CD4-positive, alpha-beta T cell treated with Interleukin-12 subunit alpha and Interleukin-12 subunit beta, for 1 hour (primary cell): Measurements from ENCODE around the gene ZBTB11.
"Not testable (repeated sequence)": the region's sequence is repeated elsewhere in the genome, so short reads cannot be mapped to it uniquely, and the experiment has no call there.

ENCODE experiments used
- DNase-seq: peaks from one replicate; pipeline ENCODE4 v3.0.0-alpha.2; 2020

ZBTB11 gene

DNA sequence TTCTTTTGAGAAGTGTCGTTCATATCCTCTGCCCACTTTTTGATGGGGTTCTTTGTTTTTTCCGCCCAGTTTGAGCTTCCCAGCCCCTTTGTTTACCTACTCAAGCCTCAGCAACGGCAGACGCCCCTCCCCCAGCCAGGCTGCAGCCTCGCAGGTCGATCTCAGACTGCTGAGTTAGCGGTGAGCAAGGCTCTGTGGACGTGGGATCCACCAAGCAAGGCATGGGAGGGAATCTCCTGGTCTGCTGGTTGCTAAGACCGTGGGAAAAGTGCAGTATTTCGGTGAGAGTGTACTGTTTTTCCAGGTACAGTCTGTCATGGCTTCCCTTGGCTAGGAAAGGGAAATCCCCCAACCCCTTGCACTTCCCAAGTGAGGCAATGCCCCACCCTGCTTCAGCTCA is 71.5 kb downstream of the ZBTB11 start:
- not testable (repeated sequence) for DNase-seq

DNA sequence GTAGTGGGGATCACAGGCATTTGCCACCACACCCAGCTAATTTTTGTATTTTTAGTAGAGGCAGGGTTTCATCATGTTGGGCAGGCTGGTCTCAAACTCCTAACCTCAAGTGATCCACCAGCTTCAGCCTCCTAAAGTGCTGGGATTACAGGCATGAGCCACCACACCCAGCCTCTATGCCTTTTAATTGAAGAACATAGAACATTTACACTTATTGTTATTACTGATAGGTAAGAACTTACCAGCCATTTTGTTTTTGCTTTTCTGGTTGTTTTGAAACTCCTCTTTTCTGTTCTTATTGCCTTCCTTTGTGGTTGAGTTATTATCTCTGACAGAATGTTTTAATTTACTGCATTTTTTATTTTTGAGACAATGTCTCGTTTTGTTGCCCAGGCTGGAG is 73.7 kb downstream of the ZBTB11 start:
- DNase-seq: no peak

- no peak for DNase-seq
Measured at GRCh38 chr3:101602731-101603130, 74.2 kb downstream of the ZBTB11 start.
